Stomach (tissue), 9 donors: ENCODE results near the gene TCIRG1. TPM values are rescaled to one million over a fixed set of nuclear protein-coding genes. Genes with fewer than 3 reads are reported as not detected.

ENCODE experiments used
- DNase-seq, 2 donors: peaks; one replicate each; pipeline versions ENCODE4 v3.0.0 to v3.0.0-alpha.2; 2013 to 2019
- H3K27ac ChIP-seq, 5 donors: fragments of 200-600 bp in 4 of 5; sonication (generic) in 4 of 5; one replicate each; pipeline ENCODE4 v1.5.1; 2013 to 2019; ENCODE audit warnings: mild to moderate bottlenecking in 1 of 5, moderate library complexity in 1 of 5
- H3K27me3 ChIP-seq, 3 donors: fragments of 200-600 bp; sonication (generic); one replicate each; pipeline ENCODE4 v1.5.1; 2017 to 2019; ENCODE audit warnings: mixed run types in 1 of 3
- H3K36me3 ChIP-seq, 4 donors: fragments of 200-600 bp; sonication (generic); 1 replicate in 3 of 4; 2 replicates in 1 of 4; pipeline ENCODE4 v1.5.1; 2016 to 2019
- H3K4me1 ChIP-seq, 4 donors: fragments of 200-600 bp; sonication (generic); one replicate each; pipeline ENCODE4 v1.5.1; 2016 to 2019
- H3K4me3 ChIP-seq, 4 donors: fragments of 200-600 bp; sonication (generic) in 3 of 4; one replicate each; pipeline ENCODE4 v1.5.1; 2016 to 2019; ENCODE audit warnings: mild to moderate bottlenecking in 1 of 4
- H3K9me3 ChIP-seq, 4 donors: fragments of 200-600 bp; sonication (generic); one replicate each; pipeline ENCODE4 v1.5.1; 2016 to 2019
- CTCF ChIP-seq, 7 experiments: fragments of 450-650 bp in 4 of 7; fragments of 200-600 bp in 3 of 7; sonication (generic) in 3 of 7; IDR thresholded peaks; one replicate each; pipeline ENCODE4 v1.5.1; 2016 to 2019; ENCODE audit warnings: antibody characterized with exemption in 7 of 7, control low read depth in 2 of 7, mild to moderate bottlenecking in 1 of 7
- EP300 ChIP-seq: sonication (generic); formaldehyde crosslinking; IDR thresholded peaks from one replicate; pipeline ENCODE4 v1.6.1; 2017; ENCODE audit warnings: antibody characterized with exemption
- POLR2A ChIP-seq, 4 donors: fragments of 450-650 bp; IDR thresholded peaks; one replicate each; pipeline ENCODE4 v1.6.1; 2016; ENCODE audit warnings: antibody characterized with exemption in 4 of 4, control low read depth in 2 of 4, mild to moderate bottlenecking in 1 of 4, moderate library complexity in 1 of 4
- POLR2AphosphoS5 ChIP-seq, 3 donors: sonication (generic); formaldehyde crosslinking; IDR thresholded peaks; one replicate each; pipeline ENCODE4 v1.6.1; 2016; ENCODE audit warnings: antibody characterized with exemption in 3 of 3
- WGBS, 5 donors: extraction: QIAGEN DNeasy Blood & Tissue Kit in 3 of 5; methylation state at CpG; one replicate each; pipeline versions ENCODE4 v1.1.5 to v1.1.7; 2013 to 2018; 5-methylcytosine and 5-hydroxymethylcytosine counted together
- intact Hi-C: fragments of 100-400 bp; cut with DNase I; formaldehyde crosslinking; loops from one replicate; pipeline ENCODE4 v1.15.1; 2023; ENCODE audit warnings: low total_unique reads
- polyA plus RNA-seq, 3 donors: library from polyadenylated mRNA; stranded (reverse); fragments of 200-250 nt; gene quantifications; one replicate each; pipeline ENCODE4 v1.2.3, GENCODE V29; 2013
- total RNA-seq, 5 donors: library from RNA; depleted of rRNA; stranded (reverse); fragments of >200 nt; gene quantifications; one replicate each; pipeline versions ENCODE4 v1.1.0 to v1.2.3, GENCODE V29; 2014 to 2016
- donor health status: healthy with polysubstance abuse.
- donor health status: Bipolar disorder and iron deficiency.
- donor health status: healthy.

Gene TCIRG1
- total and polyA plus RNA-seq, 8 donors, result 46.3 to 835 (median 192) TPM

GRCh38 chr11:68074584-68075352 lies 35.9 kb downstream of the TCIRG1 start:
- H3K27me3 ChIP-seq, result no peaks in the 10 kb centered on the region
- H3K9me3 ChIP-seq, result no peaks in the 10 kb centered on the region
- peaks cover 23 to 80% (median 70%) of the 10 kb centered on the region in 4 donors for H3K36me3 ChIP-seq
- no peak overlapping the region for H3K27ac ChIP-seq
- no peak overlapping the region for H3K4me3 ChIP-seq
- intact Hi-C loops, result no loop called here
- DNase-seq, result no peak
- 54 to 81% (median 65%) methylated on average over 10 of the region's 10 CpGs for WGBS, 5 donors
- peaks cover 0 to 27% (median 23%) of the 10 kb centered on the region in 4 donors for H3K4me1 ChIP-seq
- TF ChIP-seq CTCF (IDR thresholded peaks at IDR 0.05) (no peak), POLR2AphosphoS5 (IDR thresholded peaks at IDR 0.05) (no peak), EP300 (no peak), POLR2A (IDR thresholded peaks at IDR 0.05) (no peak)

GRCh38 chr11:68076371-68077042 lies 37.7 kb downstream of the TCIRG1 start:
- H3K9me3 ChIP-seq, result no peaks in the 10 kb centered on the region
- H3K4me3 ChIP-seq, result no peak overlapping the region
- no peak for TF ChIP-seq POLR2AphosphoS5 (IDR thresholded peaks at IDR 0.05)
- no peak for TF ChIP-seq POLR2A (IDR thresholded peaks at IDR 0.05)
- peak in 3 of 7 experiments; percentile 11 to 34 (median 27) for TF ChIP-seq CTCF (IDR thresholded peaks at IDR 0.05)
- H3K4me1 ChIP-seq, result peaks cover 6 to 35% (median 29%) of the 10 kb centered on the region in 4 donors
- peak in 1 of 2 donors; percentile 58 for DNase-seq
- intact Hi-C loops, result no loop called here
- WGBS, 5 donors, result 35 to 56% (median 52%) methylated on average over 11 of the region's 11 CpGs
- H3K27ac ChIP-seq, result peak overlapping the region in 2 of 5 donors; percentile 40 to 46
- H3K36me3 ChIP-seq, result peaks cover 21 to 80% (median 67%) of the 10 kb centered on the region in 4 donors
- H3K27me3 ChIP-seq, result no peaks in the 10 kb centered on the region

GRCh38 chr11:68077617-68078582 lies 39.1 kb downstream of the TCIRG1 start:
- DNase-seq, result peak; percentile 50 to 63
- TF ChIP-seq CTCF (IDR thresholded peaks at IDR 0.05), result no peak
- no peak for TF ChIP-seq POLR2A (IDR thresholded peaks at IDR 0.05)
- no peak for TF ChIP-seq POLR2AphosphoS5 (IDR thresholded peaks at IDR 0.05)
- TF ChIP-seq EP300, result no peak
- Histone ChIP-seq H3K27me3 (no peaks in the 10 kb centered on the region), H3K4me3 (no peak overlapping the region), H3K36me3 (peaks cover 15 to 67% (median 54%) of the 10 kb centered on the region in 4 donors), H3K4me1 (peaks cover 19 to 49% (median 39%) of the 10 kb centered on the region in 4 donors), H3K27ac (peak overlapping the region in 3 of 5 donors; percentile 2 to 46 (median 40)), H3K9me3 (no peaks in the 10 kb centered on the region)
- intact Hi-C loops, result no loop called here
- 47 to 72% (median 58%) methylated on average over 8 of the region's 8 CpGs for WGBS, 5 donors

- 91 to 94% (median 93%) methylated on average over 8 of the region's 8 CpGs for WGBS, 5 donors
- H3K27ac ChIP-seq, result peak overlapping the region; percentile 11 to 66 (median 42)
These were observed 42.0 kb downstream of the TCIRG1 start for GRCh38 chr11:68080860-68081259.

More at GRCh38 chr11:68080860-68081259, 42.0 kb downstream of the TCIRG1 start:
- no peaks in the 10 kb centered on the region for H3K27me3 ChIP-seq
- intact Hi-C loops, result loop anchor here (5.0 kb wide), 1 partner anchor 126 kb away; no protein-coding TSS in a partner anchor
- H3K4me1 ChIP-seq, result peaks cover 20 to 58% (median 45%) of the 10 kb centered on the region in 4 donors
- no peak overlapping the region for H3K4me3 ChIP-seq
- DNase-seq, result no peak
- peaks cover 12 to 40% (median 29%) of the 10 kb centered on the region in 4 donors for H3K36me3 ChIP-seq
- no peaks in the 10 kb centered on the region for H3K9me3 ChIP-seq
- TF ChIP-seq POLR2A (IDR thresholded peaks at IDR 0.05), result no peak
- TF ChIP-seq POLR2AphosphoS5 (IDR thresholded peaks at IDR 0.05), result no peak
- TF ChIP-seq CTCF (IDR thresholded peaks at IDR 0.05), result no peak
- TF ChIP-seq EP300, result no peak
